ENCODE results near the gene TMEM176A.
A peak's percentile ranks its signal among the peaks of the same experiment; 100 is the strongest.

TMEM176A gene

DNA sequence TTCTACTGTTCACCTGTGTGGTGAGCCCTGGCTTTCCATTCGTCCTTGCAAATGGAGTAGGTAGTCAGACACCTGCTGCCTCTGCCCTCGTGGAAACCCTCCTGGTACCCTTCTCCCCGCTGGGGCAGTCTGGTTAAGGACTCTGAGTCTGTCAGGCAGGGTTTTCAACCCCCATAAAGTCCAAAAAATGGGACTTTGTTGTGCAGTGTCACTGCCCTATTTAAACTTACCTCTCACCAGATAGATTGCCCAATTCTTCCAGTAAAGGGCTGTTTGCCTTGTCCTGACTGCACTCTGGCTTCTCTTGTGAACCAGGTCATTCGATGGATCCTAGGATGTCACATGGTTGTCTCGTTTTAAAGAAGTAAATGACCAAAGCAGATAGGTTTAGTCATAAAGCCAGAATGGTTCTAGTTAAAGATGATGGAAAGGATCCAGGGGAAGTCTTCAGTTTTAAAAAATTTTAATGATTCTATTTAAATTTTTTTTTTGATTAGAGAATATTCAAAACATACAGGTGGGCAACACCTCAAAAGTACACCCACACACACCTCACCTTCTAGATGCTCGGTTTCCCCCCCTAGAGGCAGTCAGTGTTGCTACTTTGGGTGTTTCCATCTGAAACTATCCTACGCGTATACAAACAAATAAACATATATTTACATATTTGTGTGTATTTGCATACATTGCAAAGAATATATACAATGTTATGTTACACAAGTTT lies 22.4 kb upstream of the TMEM176A start:
- Histone ChIP-seq H3K4ac (ENCODE audit: low read length) (no peak overlapping the region), H2BK120ac (ENCODE audit: low read depth, low read length) (no peak overlapping the region), H3K9me3 (replicated peaks in 1 of 2; ENCODE audit: control insufficient read depth in 2 of 2, insufficient read depth in 1 of 2, low read depth in 1 of 2, low read length in 2 of 2) (no peaks in the 10 kb centered on the region), H3K9ac (ENCODE audit: low read depth, low read length, poor library complexity) (no peak overlapping the region), H2BK15ac (ENCODE audit: low read length) (no peak overlapping the region), H3K14ac (ENCODE audit: low read length) (no peak overlapping the region), H3K79me1 (ENCODE audit: low read depth, low read length) (no peaks in the 10 kb centered on the region), H4K91ac (ENCODE audit: low read depth, low read length, poor library complexity) (no peak overlapping the region), H3K27me3 (ENCODE audit: control insufficient read depth in 3 of 3, insufficient read depth in 3 of 3, low read depth in 1 of 3, low read length in 3 of 3) (peaks cover 0 to 8% (median 0%) of the 10 kb centered on the region in 3 experiments), H2AK5ac (ENCODE audit: low read depth, low read length) (no peak overlapping the region), H3K4me1 (ENCODE audit: control insufficient read depth in 2 of 2, insufficient read depth in 1 of 2, low read depth in 1 of 2, low read length in 2 of 2) (no peaks in the 10 kb centered on the region), H2BK5ac (ENCODE audit: low read length) (no peak overlapping the region), H3K23ac (ENCODE audit: low read depth, low read length, poor library complexity) (no peak overlapping the region), H3K4me3 (ENCODE audit: low read length in 2 of 2) (no peak overlapping the region), H3K27ac (replicated peaks; ENCODE audit: low read length) (no peak overlapping the region), H4K8ac (ENCODE audit: low read depth, low read length) (no peak overlapping the region), H3K18ac (ENCODE audit: low read length) (no peak overlapping the region), H2BK12ac (ENCODE audit: low read length) (no peak overlapping the region), H3K4me2 (ENCODE audit: insufficient read depth, low read length, poor library complexity, severe bottlenecking) (no peak overlapping the region), H2AFZ (ENCODE audit: low read length) (no peak overlapping the region), H3K36me3 (replicated peaks in 1 of 2; ENCODE audit: control insufficient read depth in 2 of 2, insufficient read depth in 2 of 2, low read length in 2 of 2) (no peaks in the 10 kb centered on the region)
- no peak for DNase-seq (ENCODE audit: low spot score)
- no CpG with 5 or more reads among the region's 8 CpGs for WGBS, 2 donors (ENCODE audit: extremely low coverage in 2 of 2, insufficient read length in 2 of 2, insufficient replicate concordance in 1 of 2)

DNA sequence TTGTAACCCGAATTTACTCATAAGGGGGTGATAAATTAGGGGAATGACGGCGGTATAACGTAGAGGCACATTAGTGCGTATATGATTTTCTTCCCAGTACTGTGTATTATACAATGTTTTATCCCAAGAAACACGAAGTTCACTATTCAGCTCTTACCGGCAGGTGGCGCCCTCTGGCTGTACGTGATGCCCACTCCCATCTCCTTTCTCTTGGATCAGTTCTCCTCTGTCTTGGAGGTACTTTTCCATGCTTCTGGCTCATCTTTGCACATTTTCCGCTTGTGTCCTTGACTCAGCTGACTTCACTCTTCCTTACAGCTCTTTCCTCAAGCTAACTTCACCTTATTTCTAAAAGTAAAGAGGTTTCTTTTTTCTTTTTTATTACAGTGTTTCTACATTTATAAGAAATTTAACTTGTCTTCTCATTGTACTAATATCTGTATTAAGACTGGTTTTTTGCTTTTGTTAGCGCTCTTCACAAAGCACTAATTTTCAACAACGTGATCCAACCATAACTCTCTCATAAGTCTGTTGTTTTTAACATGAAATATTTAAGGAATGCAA lies 21.7 kb upstream of the TMEM176A start:
- H3K4ac ChIP-seq (ENCODE audit: low read length): no peak overlapping the region
- H3K9me3 ChIP-seq (replicated peaks in 1 of 2; ENCODE audit: control insufficient read depth in 2 of 2, insufficient read depth in 1 of 2, low read depth in 1 of 2, low read length in 2 of 2): no peaks in the 10 kb centered on the region
- no peak overlapping the region for H3K4me3 ChIP-seq (ENCODE audit: low read length in 2 of 2)
- no peak overlapping the region for H4K8ac ChIP-seq (ENCODE audit: low read depth, low read length)
- peak; percentile 73 for DNase-seq (ENCODE audit: low spot score)
- H3K14ac ChIP-seq (ENCODE audit: low read length): no peak overlapping the region
- no peak overlapping the region for H2BK12ac ChIP-seq (ENCODE audit: low read length)
- H2BK5ac ChIP-seq (ENCODE audit: low read length): no peak overlapping the region
- no peak overlapping the region for H3K27ac ChIP-seq (replicated peaks; ENCODE audit: low read length)
- no CpG with 5 or more reads among the region's 12 CpGs for WGBS, 2 donors (ENCODE audit: extremely low coverage in 2 of 2, insufficient read length in 2 of 2, insufficient replicate concordance in 1 of 2)
- H4K91ac ChIP-seq (ENCODE audit: low read depth, low read length, poor library complexity): no peak overlapping the region
- no peak overlapping the region for H3K4me2 ChIP-seq (ENCODE audit: insufficient read depth, low read length, poor library complexity, severe bottlenecking)
- H3K18ac ChIP-seq (ENCODE audit: low read length): no peak overlapping the region
- H3K79me1 ChIP-seq (ENCODE audit: low read depth, low read length): no peaks in the 10 kb centered on the region
- H2AK5ac ChIP-seq (ENCODE audit: low read depth, low read length): no peak overlapping the region
- H2AFZ ChIP-seq (ENCODE audit: low read length): no peak overlapping the region
- H3K23ac ChIP-seq (ENCODE audit: low read depth, low read length, poor library complexity): no peak overlapping the region
- H2BK15ac ChIP-seq (ENCODE audit: low read length): no peak overlapping the region
- no peak overlapping the region for H2BK120ac ChIP-seq (ENCODE audit: low read depth, low read length)
- H3K36me3 ChIP-seq (replicated peaks in 1 of 2; ENCODE audit: control insufficient read depth in 2 of 2, insufficient read depth in 2 of 2, low read length in 2 of 2): no peaks in the 10 kb centered on the region
- H3K4me1 ChIP-seq (ENCODE audit: control insufficient read depth in 2 of 2, insufficient read depth in 1 of 2, low read depth in 1 of 2, low read length in 2 of 2): no peaks in the 10 kb centered on the region
- peaks cover 0 to 8% (median 0%) of the 10 kb centered on the region in 3 experiments for H3K27me3 ChIP-seq (ENCODE audit: control insufficient read depth in 3 of 3, insufficient read depth in 3 of 3, low read depth in 1 of 3, low read length in 3 of 3)
- H3K9ac ChIP-seq (ENCODE audit: low read depth, low read length, poor library complexity): no peak overlapping the region

DNA sequence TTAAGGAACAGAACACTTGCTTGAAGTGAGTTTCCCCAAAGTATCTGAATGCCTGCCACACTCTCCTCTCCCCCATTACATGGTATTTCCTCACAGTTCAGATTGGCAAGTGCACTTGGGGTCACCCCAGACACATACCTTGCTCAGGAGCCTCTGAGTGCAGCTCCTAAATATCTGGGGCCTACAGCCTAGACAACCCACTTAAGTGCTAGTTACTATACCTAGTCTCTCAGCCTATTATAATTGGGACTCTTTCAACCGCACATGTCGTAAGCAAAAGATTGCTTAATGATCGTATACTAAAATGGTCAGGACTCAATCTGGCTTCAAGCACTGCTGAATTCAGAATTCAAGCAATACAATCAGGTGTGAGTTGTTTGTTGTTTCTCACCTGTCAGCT lies 20.3 kb upstream of the TMEM176A start:
- no peak overlapping the region for H2BK15ac ChIP-seq (ENCODE audit: low read length)
- H3K14ac ChIP-seq (ENCODE audit: low read length): no peak overlapping the region
- WGBS, 2 donors (ENCODE audit: extremely low coverage in 2 of 2, insufficient read length in 2 of 2, insufficient replicate concordance in 1 of 2): no CpG with 5 or more reads among the region's 3 CpGs

DNA sequence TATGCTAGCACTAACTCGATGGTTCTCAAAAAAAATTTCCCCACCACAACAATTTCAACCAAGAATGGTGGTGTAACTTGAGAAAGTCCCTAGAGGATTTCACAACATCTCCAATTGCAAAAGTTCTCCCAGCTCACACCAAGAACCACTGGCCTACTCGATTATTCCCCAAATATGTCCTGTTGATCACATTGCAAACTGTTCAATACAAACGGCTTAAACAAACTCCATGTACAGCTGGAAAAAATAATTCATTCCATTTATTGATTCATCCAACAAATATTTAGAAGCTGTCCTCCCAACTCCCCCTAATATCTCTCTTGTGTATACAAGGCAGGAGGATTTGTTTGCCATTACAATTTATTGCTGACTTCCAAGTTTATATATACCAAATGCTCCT lies 19.5 kb upstream of the TMEM176A start:
- DNase-seq (ENCODE audit: low spot score): no peak
- no peak overlapping the region for H3K4me3 ChIP-seq (ENCODE audit: low read length in 2 of 2)
- no peak overlapping the region for H3K27ac ChIP-seq (replicated peaks; ENCODE audit: low read length)
- H2BK12ac ChIP-seq (ENCODE audit: low read length): no peak overlapping the region
- H3K14ac ChIP-seq (ENCODE audit: low read length): no peak overlapping the region
- no peaks in the 10 kb centered on the region for H3K36me3 ChIP-seq (replicated peaks in 1 of 2; ENCODE audit: control insufficient read depth in 2 of 2, insufficient read depth in 2 of 2, low read length in 2 of 2)
- H3K4me2 ChIP-seq (ENCODE audit: insufficient read depth, low read length, poor library complexity, severe bottlenecking): no peak overlapping the region
- H2BK120ac ChIP-seq (ENCODE audit: low read depth, low read length): no peak overlapping the region
- H2AK5ac ChIP-seq (ENCODE audit: low read depth, low read length): no peak overlapping the region
- H2BK5ac ChIP-seq (ENCODE audit: low read length): no peak overlapping the region
- peaks cover 0 to 20% (median 0%) of the 10 kb centered on the region in 3 experiments for H3K27me3 ChIP-seq (ENCODE audit: control insufficient read depth in 3 of 3, insufficient read depth in 3 of 3, low read depth in 1 of 3, low read length in 3 of 3)
- no peaks in the 10 kb centered on the region for H3K4me1 ChIP-seq (ENCODE audit: control insufficient read depth in 2 of 2, insufficient read depth in 1 of 2, low read depth in 1 of 2, low read length in 2 of 2)
- no peak overlapping the region for H2BK15ac ChIP-seq (ENCODE audit: low read length)
- no peak overlapping the region for H4K91ac ChIP-seq (ENCODE audit: low read depth, low read length, poor library complexity)
- H3K9me3 ChIP-seq (replicated peaks in 1 of 2; ENCODE audit: control insufficient read depth in 2 of 2, insufficient read depth in 1 of 2, low read depth in 1 of 2, low read length in 2 of 2): no peaks in the 10 kb centered on the region
- H3K18ac ChIP-seq (ENCODE audit: low read length): no peak overlapping the region
- no peaks in the 10 kb centered on the region for H3K79me1 ChIP-seq (ENCODE audit: low read depth, low read length)
- H3K23ac ChIP-seq (ENCODE audit: low read depth, low read length, poor library complexity): no peak overlapping the region
- no peak overlapping the region for H3K4ac ChIP-seq (ENCODE audit: low read length)
- no peak overlapping the region for H4K8ac ChIP-seq (ENCODE audit: low read depth, low read length)
- no peak overlapping the region for H3K9ac ChIP-seq (ENCODE audit: low read depth, low read length, poor library complexity)
- WGBS, 2 donors (ENCODE audit: extremely low coverage in 2 of 2, insufficient read length in 2 of 2, insufficient replicate concordance in 1 of 2): no CpG with 5 or more reads among the region's 3 CpGs
- no peak overlapping the region for H2AFZ ChIP-seq (ENCODE audit: low read length)

More for the DNA sequence above, 20.3 kb upstream of the TMEM176A start:
- Histone ChIP-seq H3K4ac (ENCODE audit: low read length) (no peak overlapping the region), H3K4me2 (ENCODE audit: insufficient read depth, low read length, poor library complexity, severe bottlenecking) (no peak overlapping the region), H2AK5ac (ENCODE audit: low read depth, low read length) (no peak overlapping the region), H4K91ac (ENCODE audit: low read depth, low read length, poor library complexity) (no peak overlapping the region), H2BK5ac (ENCODE audit: low read length) (no peak overlapping the region), H3K4me3 (ENCODE audit: low read length in 2 of 2) (no peak overlapping the region), H3K36me3 (replicated peaks in 1 of 2; ENCODE audit: control insufficient read depth in 2 of 2, insufficient read depth in 2 of 2, low read length in 2 of 2) (no peaks in the 10 kb centered on the region), H4K8ac (ENCODE audit: low read depth, low read length) (no peak overlapping the region), H3K27ac (replicated peaks; ENCODE audit: low read length) (no peak overlapping the region), H2BK120ac (ENCODE audit: low read depth, low read length) (no peak overlapping the region), H2BK12ac (ENCODE audit: low read length) (no peak overlapping the region), H2AFZ (ENCODE audit: low read length) (no peak overlapping the region), H3K23ac (ENCODE audit: low read depth, low read length, poor library complexity) (no peak overlapping the region), H3K79me1 (ENCODE audit: low read depth, low read length) (no peaks in the 10 kb centered on the region), H3K9ac (ENCODE audit: low read depth, low read length, poor library complexity) (no peak overlapping the region), H3K18ac (ENCODE audit: low read length) (no peak overlapping the region), H3K9me3 (replicated peaks in 1 of 2; ENCODE audit: control insufficient read depth in 2 of 2, insufficient read depth in 1 of 2, low read depth in 1 of 2, low read length in 2 of 2) (no peaks in the 10 kb centered on the region), H3K27me3 (ENCODE audit: control insufficient read depth in 3 of 3, insufficient read depth in 3 of 3, low read depth in 1 of 3, low read length in 3 of 3) (peaks cover 0 to 17% (median 0%) of the 10 kb centered on the region in 3 experiments), H3K4me1 (ENCODE audit: control insufficient read depth in 2 of 2, insufficient read depth in 1 of 2, low read depth in 1 of 2, low read length in 2 of 2) (no peaks in the 10 kb centered on the region)
- no peak for DNase-seq (ENCODE audit: low spot score)

Data from neuronal stem cell (in vitro differentiated cells).